Measurements from ENCODE around the gene EEF2KMT. TPM values are rescaled to one million over a fixed set of nuclear protein-coding genes. Genes with fewer than 3 reads are reported as not detected.

Gene EEF2KMT
- total and polyA plus RNA-seq, 2 donors (not counting 3 experiments of a cell fraction or from before 2014, with no cell fraction given) = 13.9 to 15.5 TPM

DNA sequence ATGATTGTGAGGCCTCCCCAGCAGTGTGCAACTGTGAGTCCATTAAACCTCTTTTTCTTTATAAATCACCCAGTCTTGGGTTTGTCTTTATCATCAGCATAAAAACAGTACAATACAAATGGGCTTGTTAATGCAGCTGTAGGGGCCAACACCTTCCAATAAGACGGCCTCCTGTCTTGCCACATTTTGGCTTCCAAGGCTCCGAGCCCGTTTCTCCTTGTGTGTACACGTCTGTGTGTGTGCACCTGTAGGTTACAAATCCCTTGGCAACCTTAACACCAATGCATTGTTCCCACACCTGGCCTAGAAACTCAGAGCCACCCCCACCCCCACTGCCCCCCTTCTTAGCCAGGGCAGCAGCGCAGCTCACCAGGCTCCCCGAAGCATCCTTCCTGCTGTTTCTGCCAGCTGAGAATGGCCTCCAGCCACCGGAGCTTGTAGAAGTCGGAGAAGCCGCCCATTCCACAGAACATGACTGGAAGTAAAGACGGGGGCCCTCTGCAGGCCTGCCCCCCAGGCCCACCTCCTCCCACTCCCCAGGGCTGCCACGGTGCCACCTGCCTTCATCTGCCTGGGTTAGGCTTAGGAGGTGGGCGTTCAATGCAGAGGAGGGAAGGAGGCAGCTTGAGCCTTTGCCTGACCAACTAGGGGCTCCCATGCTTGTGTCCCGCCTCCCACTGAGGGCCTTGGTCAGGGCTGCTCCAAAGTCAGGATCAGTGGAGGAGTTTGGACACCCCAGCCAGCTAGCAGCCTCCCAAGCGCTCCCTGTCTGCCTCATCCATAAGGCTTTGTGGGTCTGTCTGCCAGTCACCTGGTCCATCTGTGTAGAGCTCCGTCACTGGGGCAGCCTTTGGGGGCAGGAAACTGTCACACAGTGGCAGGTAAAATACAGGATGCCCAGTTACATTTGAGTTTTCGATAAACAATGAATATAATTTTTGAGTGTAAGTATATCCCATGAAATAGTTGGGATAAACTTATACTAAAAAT, 42.4 kb downstream of the EEF2KMT start:
- Histone ChIP-seq H3K9ac (replicated peaks; ENCODE audit: extremely low read depth, insufficient read depth, low read length) (no peak overlapping the region), H3K79me2 (ENCODE audit: control insufficient read depth, insufficient read depth, low read length) (no peaks in the 10 kb centered on the region), H3K36me3 (ENCODE audit: control insufficient read depth in 2 of 2, extremely low read depth in 1 of 2, insufficient read depth in 2 of 2, low read length in 2 of 2) (no peaks in the 10 kb centered on the region), H3K4me1 (ENCODE audit: control insufficient read depth, extremely low read depth, insufficient read depth, low read length) (no peaks in the 10 kb centered on the region), H3K27ac (ENCODE audit: insufficient read depth, low read depth, low read length) (no peak overlapping the region), H3K9me3 (replicated peaks; ENCODE audit: control insufficient read depth, insufficient read depth, low read length) (no peaks in the 10 kb centered on the region), H2AFZ (ENCODE audit: low read depth, low read length) (no peak overlapping the region), H4K20me1 (replicated peaks; ENCODE audit: control insufficient read depth, extremely low read depth, insufficient read depth, low read length) (no peaks in the 10 kb centered on the region), H3K4me2 (ENCODE audit: insufficient read depth, low read length) (no peak overlapping the region), H3K9me1 (replicated peaks; ENCODE audit: control insufficient read depth, extremely low read depth, insufficient read depth, low read length) (no peaks in the 10 kb centered on the region), H3K27me3 (ENCODE audit: control insufficient read depth in 2 of 2, insufficient read depth in 2 of 2, low read length in 2 of 2) (no peaks in the 10 kb centered on the region), H3K4me3 (replicated peaks in 1 of 3; ENCODE audit: insufficient read depth in 1 of 3, low read depth in 1 of 3, low read length in 3 of 3) (no peak overlapping the region)
- ChIA-PET POLR2A (no interaction called here), CTCF (interaction anchor here (1.5 to 2.1 kb wide), 2 partner anchors 37 to 1588 kb away, joined by 6 read pairs; no protein-coding TSS in a partner anchor)
- no peak for TF ChIP-seq POLR2AphosphoS5 (IDR thresholded peaks at IDR 0.05; ENCODE audit: insufficient read depth, low read depth, low read length)
- TF ChIP-seq GATA2 (IDR thresholded peaks at IDR 0.05; ENCODE audit: insufficient read depth, insufficient read length, low read depth, low read length) = no peak
- TF ChIP-seq, protein P1, sequence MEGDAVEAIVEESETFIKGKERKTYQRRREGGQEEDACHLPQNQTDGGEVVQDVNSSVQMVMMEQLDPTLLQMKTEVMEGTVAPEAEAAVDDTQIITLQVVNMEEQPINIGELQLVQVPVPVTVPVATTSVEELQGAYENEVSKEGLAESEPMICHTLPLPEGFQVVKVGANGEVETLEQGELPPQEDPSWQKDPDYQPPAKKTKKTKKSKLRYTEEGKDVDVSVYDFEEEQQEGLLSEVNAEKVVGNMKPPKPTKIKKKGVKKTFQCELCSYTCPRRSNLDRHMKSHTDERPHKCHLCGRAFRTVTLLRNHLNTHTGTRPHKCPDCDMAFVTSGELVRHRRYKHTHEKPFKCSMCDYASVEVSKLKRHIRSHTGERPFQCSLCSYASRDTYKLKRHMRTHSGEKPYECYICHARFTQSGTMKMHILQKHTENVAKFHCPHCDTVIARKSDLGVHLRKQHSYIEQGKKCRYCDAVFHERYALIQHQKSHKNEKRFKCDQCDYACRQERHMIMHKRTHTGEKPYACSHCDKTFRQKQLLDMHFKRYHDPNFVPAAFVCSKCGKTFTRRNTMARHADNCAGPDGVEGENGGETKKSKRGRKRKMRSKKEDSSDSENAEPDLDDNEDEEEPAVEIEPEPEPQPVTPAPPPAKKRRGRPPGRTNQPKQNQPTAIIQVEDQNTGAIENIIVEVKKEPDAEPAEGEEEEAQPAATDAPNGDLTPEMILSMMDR (IDR thresholded peaks at IDR 0.05; ENCODE audit: extremely low read depth in 1 of 2, insufficient read depth in 1 of 2, low read depth in 1 of 2, low read length in 2 of 2) = no peak
- TF ChIP-seq POLR2A (IDR thresholded peaks at IDR 0.05; ENCODE audit: low read depth, low read length) = no peak
- no peak for TF ChIP-seq JUN (IDR thresholded peaks at IDR 0.05; ENCODE audit: borderline replicate concordance, insufficient read depth, insufficient read length, low read depth)
- TF ChIP-seq MYC (IDR thresholded peaks at IDR 0.05; ENCODE audit: low read depth, low read length) = no peak
- TF ChIP-seq, protein P2, sequence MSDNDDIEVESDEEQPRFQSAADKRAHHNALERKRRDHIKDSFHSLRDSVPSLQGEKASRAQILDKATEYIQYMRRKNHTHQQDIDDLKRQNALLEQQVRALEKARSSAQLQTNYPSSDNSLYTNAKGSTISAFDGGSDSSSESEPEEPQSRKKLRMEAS (IDR thresholded peaks at IDR 0.05; ENCODE audit: insufficient read depth, insufficient read length) = no peak
- no peak for TF ChIP-seq FOS (IDR thresholded peaks at IDR 0.05; ENCODE audit: borderline replicate concordance, insufficient read depth, low read length)
- dilution Hi-C loops (cut with MboI; ENCODE audit: extremely low pct_ligation_motif_present, low sequenced_read_pairs) = no loop called here
- no peak for FAIRE-seq
- BruUV-seq (replicated peaks) = no TSS peak
- intact Hi-C loops (cut with micrococcal nuclease) = no loop called here
- no peak for DNase-seq (ENCODE audit: low read depth, low spot score)

Data from endothelial cell of umbilical vein (primary cell).